NCI-H2107 treated with DMSO at 0.1 percent for 48 hours (cell line): ENCODE data around the gene GLB1L2.

Experiments
- DNase-seq: peaks from one replicate; lab custom pipeline; 2025; ENCODE audit not compliant: unreplicated experiment; lab: John Stamatoyannopoulos, UW

GLB1L2 gene

GRCh38 chr11:134417871-134418840, 86.4 kb downstream of the GLB1L2 start:
- no peak for DNase-seq

GRCh38 chr11:134423106-134423505, 91.3 kb downstream of the GLB1L2 start:
- no peak for DNase-seq

DNA sequence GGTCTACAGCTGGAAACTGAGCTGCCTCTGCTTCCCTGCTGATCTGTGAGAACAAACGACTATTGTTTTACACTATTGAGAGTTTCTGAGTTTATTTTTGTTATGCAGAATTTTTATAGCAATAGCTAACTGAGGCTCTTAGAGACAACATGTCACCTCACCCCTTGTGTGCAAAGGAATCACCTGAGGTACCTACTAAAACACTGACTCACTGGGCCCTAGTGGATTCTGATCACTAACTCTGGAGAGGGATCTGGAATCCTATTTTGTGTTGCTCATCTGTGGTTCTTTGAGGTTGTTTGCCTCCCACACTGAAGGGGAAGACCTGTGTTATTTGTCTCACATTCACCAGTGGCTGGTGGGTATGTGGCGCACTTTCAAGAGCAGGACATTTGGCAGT, 93.6 kb downstream of the GLB1L2 start:
- no peak for DNase-seq
